GM19438 (cell line): ENCODE results near the gene ABR.
"Not testable (repeated sequence)": the region's sequence is repeated elsewhere in the genome, so short reads cannot be mapped to it uniquely, and the experiment has no call there.

ENCODE experiments used
- ATAC-seq: cut with Tn5 transposase; IDR thresholded peaks from one replicate; pipeline ENCODE4 v1.9.1; 2021; ENCODE audit warnings: low read depth; ENCODE audit not compliant: unreplicated experiment

ABR gene

GRCh38 chr17:1000597-1001461 lies 179.0 kb downstream of the ABR start:
- ATAC-seq: no peak

GRCh38 chr17:998111-998510 lies 181.7 kb downstream of the ABR start:
- no peak for ATAC-seq

- ATAC-seq: peak; percentile 82
These were observed 183.0 kb downstream of the ABR start, which contains the start of gene TIMM22 for GRCh38 chr17:996554-997344. Gene TIMM22, plus strand, starts transcription at chr17:997129. Its CDS starts 14 bp downstream, at chr17:997143.

- ATAC-seq: not testable (repeated sequence)
These were observed 184.5 kb downstream of the ABR start for GRCh38 chr17:995324-995723.

- ATAC-seq: no peak
These were observed 186.8 kb downstream of the ABR start for GRCh38 chr17:992933-993332.

GRCh38 chr17:988561-988960 lies 191.2 kb downstream of the ABR start:
- ATAC-seq: no peak

GRCh38 chr17:987931-988330 lies 191.8 kb downstream of the ABR start:
- no peak for ATAC-seq

- ATAC-seq: no peak
These were observed 193.4 kb downstream of the ABR start for GRCh38 chr17:986322-986929.

GRCh38 chr17:983921-984320 lies 195.9 kb downstream of the ABR start:
- ATAC-seq: no peak

- ATAC-seq: no peak
These were observed 198.5 kb downstream of the ABR start for GRCh38 chr17:981292-981658.

GRCh38 chr17:980406-981291 lies 199.1 kb downstream of the ABR start:
- no peak for ATAC-seq

GRCh38 chr17:979539-980405 lies 200.0 kb downstream of the ABR start, which contains the start of gene NXN:
Gene NXN, minus strand, starts transcription at chr17:979776.
- peak; percentile 64 for ATAC-seq

GRCh38 chr17:979212-979538 lies 200.6 kb downstream of the ABR start:
- ATAC-seq: no peak

- no peak for ATAC-seq
These were observed 201.4 kb downstream of the ABR start for GRCh38 chr17:978103-979093.

- no peak for ATAC-seq
These were observed 202.6 kb downstream of the ABR start for GRCh38 chr17:977166-977565.

GRCh38 chr17:976312-976711 lies 203.5 kb downstream of the ABR start:
- ATAC-seq: no peak

- ATAC-seq: no peak
These were observed 204.3 kb downstream of the ABR start for GRCh38 chr17:975371-975915.

GRCh38 chr17:974778-975177 lies 205.0 kb downstream of the ABR start:
- not testable (repeated sequence) for ATAC-seq
